Esophagus squamous epithelium (tissue), 4 donors: ENCODE measurements around the gene P2RX4.

Experiments
- CTCF ChIP-seq, 6 experiments: fragments of 450-650 bp in 4 of 6; fragments of 200-600 bp in 2 of 6; sonication (generic) in 2 of 6; IDR thresholded peaks; one replicate each; pipeline ENCODE4 v1.5.1; 2016 to 2019; ENCODE audit warnings: antibody characterized with exemption in 6 of 6, mild to moderate bottlenecking in 4 of 6, moderate library complexity in 4 of 6
- POLR2A ChIP-seq, 4 donors: fragments of 450-650 bp; IDR thresholded peaks; one replicate each; pipeline ENCODE4 v1.6.1; 2017; ENCODE audit warnings: antibody characterized with exemption in 4 of 4, mild to moderate bottlenecking in 4 of 4, moderate library complexity in 3 of 4

GRCh38 chr12:121245951-121246350 lies 36.0 kb downstream of the P2RX4 start:
- no peak for TF ChIP-seq CTCF (IDR thresholded peaks at IDR 0.05)
- TF ChIP-seq POLR2A (IDR thresholded peaks at IDR 0.05): no peak
